SK-N-SH (cell line): ENCODE measurements around the gene PDGFB. TPM values are rescaled to one million over a fixed set of nuclear protein-coding genes. Genes with fewer than 3 reads are reported as not detected.

ENCODE experiments used
- CTCF ChIA-PET: fragments of 300-600, 350-600 bp; formaldehyde crosslinking; extraction: SDS; loops from one replicate; lab custom pipeline; 2021; lab: Yijun Ruan, JAX
- POLR2A ChIA-PET: fragments of 350-600 bp; sonication (Branson Sonifier 250); formaldehyde crosslinking; extraction: SDS; loops from one replicate; lab custom pipeline; 2020; ENCODE audit warnings: antibody characterized with exemption, inconsistent platforms; lab: Yijun Ruan, JAX
- DNase-seq: peaks from one replicate; pipeline ENCODE4 v3.0.0; 2012
- H2AFZ ChIP-seq: fragments of 200-600 bp; sonication (generic); 2 replicates; pipeline ENCODE4 v1.8.1; 2016; ENCODE audit warnings: antibody characterized with exemption, mild to moderate bottlenecking, low read depth
- H3F3A ChIP-seq: fragments of 200-600 bp; sonication (generic); replicated peaks from 2 replicates; pipeline ENCODE3; 2016; ENCODE audit warnings: antibody characterized with exemption, mild to moderate bottlenecking; ENCODE audit not compliant: insufficient read depth
- H3K27ac ChIP-seq, 2 experiments: fragments of 200-500 bp in 1 of 2; fragments of 200-600 bp in 1 of 2; sonication (Bioruptor generic) in 1 of 2; sonication (generic), shearing (Covaris generic) in 1 of 2; 2 replicates each; pipeline versions ENCODE4 v1.5.1 to v1.6.1; 2014 to 2016; ENCODE audit warnings: low read depth in 2 of 2, inconsistent platforms in 1 of 2, low read length in 1 of 2, mild to moderate bottlenecking in 1 of 2, mixed read lengths in 1 of 2
- H3K27me3 ChIP-seq: fragments of 200-600 bp; sonication (generic), shearing (Covaris generic); 2 replicates; pipeline ENCODE4 v1.6.1; 2016; ENCODE audit warnings: mixed run types; ENCODE audit not compliant: insufficient read depth
- H3K36me3 ChIP-seq, 2 experiments: fragments of 200-500 bp in 1 of 2; fragments of 200-600 bp in 1 of 2; sonication (Bioruptor generic) in 1 of 2; sonication (generic) in 1 of 2; replicated peaks in 1 of 2; 2 replicates each; pipeline versions ENCODE3 to v1.5.1; 2014 to 2016; ENCODE audit warnings: low read length in 1 of 2, mild to moderate bottlenecking in 1 of 2; ENCODE audit not compliant: insufficient read depth in 2 of 2, control insufficient read depth in 1 of 2
- H3K4me1 ChIP-seq, 2 experiments: fragments of 200-500 bp in 1 of 2; fragments of 200-600 bp in 1 of 2; sonication (Bioruptor generic) in 1 of 2; sonication (generic), shearing (Covaris generic) in 1 of 2; 2 replicates each; pipeline versions ENCODE4 v1.5.1 to v1.6.1; 2014 to 2016; ENCODE audit warnings: low read depth in 1 of 2, low read length in 1 of 2, mixed run types in 1 of 2; ENCODE audit not compliant: insufficient read depth in 2 of 2, control insufficient read depth in 1 of 2
- H3K4me2 ChIP-seq: fragments of 200-600 bp; sonication (generic), shearing (Covaris generic); 2 replicates; pipeline ENCODE4 v1.6.1; 2017; ENCODE audit warnings: mixed run types
- H3K4me3 ChIP-seq, 2 experiments: fragments of 200-500 bp in 1 of 2; fragments of 200-600 bp in 1 of 2; sonication (Bioruptor generic) in 1 of 2; sonication (generic), shearing (Covaris generic) in 1 of 2; 2 replicates each; pipeline versions ENCODE4 v1.5.1 to v1.8.1; 2014 to 2016; ENCODE audit warnings: low read depth in 2 of 2, inconsistent platforms in 1 of 2, low read length in 1 of 2, mild to moderate bottlenecking in 1 of 2, mixed read lengths in 1 of 2, moderate library complexity in 1 of 2
- H3K79me2 ChIP-seq: fragments of 200-600 bp; sonication (generic); 2 replicates; pipeline ENCODE4 v1.8.1; 2017; ENCODE audit warnings: mild to moderate bottlenecking; ENCODE audit not compliant: insufficient read depth
- H3K9ac ChIP-seq: fragments of 200-600 bp; sonication (generic); 2 replicates; pipeline ENCODE4 v1.6.1; 2017; ENCODE audit warnings: mixed run types
- H3K9me2 ChIP-seq: fragments of 200-600 bp; sonication (generic); 2 replicates; pipeline ENCODE4 v1.6.1; 2017; ENCODE audit warnings: mixed run types
- H3K9me3 ChIP-seq: fragments of 200-600 bp; sonication (generic); 2 replicates; pipeline ENCODE4 v1.6.1; 2017; ENCODE audit warnings: mixed run types, mild to moderate bottlenecking, moderate library complexity
- H4K20me1 ChIP-seq: fragments of 200-600 bp; sonication (generic); 2 replicates; pipeline ENCODE4 v1.6.1; 2017; ENCODE audit warnings: mild to moderate bottlenecking, mixed run types; ENCODE audit not compliant: insufficient read depth
- EZH2phosphoT487 ChIP-seq: fragments of 200-600 bp; sonication (generic); IDR thresholded peaks from 2 replicates; pipeline ENCODE4 v1.6.1; 2017; ENCODE audit warnings: low read depth, mixed run types, mild to moderate bottlenecking, antibody characterized with exemption, moderate library complexity, borderline replicate concordance
- FOXJ3 ChIP-seq: sonication (generic); formaldehyde crosslinking; IDR thresholded peaks from 2 replicates; pipeline ENCODE4 v1.5.1; 2020; ENCODE audit warnings: mild to moderate bottlenecking, missing genetic modification reagents
- GABPA ChIP-seq: IDR thresholded peaks from 2 replicates; pipeline ENCODE4 v1.4.0; 2012; ENCODE audit warnings: low read depth, mild to moderate bottlenecking
- JUND ChIP-seq: IDR thresholded peaks from 2 replicates; pipeline ENCODE4 v1.4.0; 2012
- MXI1 ChIP-seq: IDR thresholded peaks from 2 replicates; pipeline ENCODE4 v1.6.1; 2012; ENCODE audit warnings: mild to moderate bottlenecking, low read depth, low read length, improper control_type of control experiment
- NRF1 ChIP-seq: IDR thresholded peaks from 2 replicates; pipeline ENCODE4 v1.6.1; 2012; ENCODE audit warnings: low read depth, mild to moderate bottlenecking, low read length
- POLR2AphosphoS5 ChIP-seq: IDR thresholded peaks from 2 replicates; pipeline ENCODE4 v1.6.1; 2012; ENCODE audit warnings: low read depth, low read length
- RAD21 ChIP-seq: IDR thresholded peaks from 2 replicates; pipeline ENCODE4 v1.6.1; 2012; ENCODE audit warnings: mild to moderate bottlenecking, low read length
- RFX5 ChIP-seq: IDR thresholded peaks from 2 replicates; pipeline ENCODE4 v1.6.1; 2012; ENCODE audit warnings: mild to moderate bottlenecking, improper control_type of control experiment, low read length
- SIN3A ChIP-seq: IDR thresholded peaks from 2 replicates; pipeline ENCODE4 v1.6.1; 2012; ENCODE audit warnings: low read depth, mild to moderate bottlenecking, low read length, moderate library complexity, borderline replicate concordance
- TEAD4 ChIP-seq: IDR thresholded peaks from 2 replicates; pipeline ENCODE4 v1.4.0; 2012; ENCODE audit warnings: mild to moderate bottlenecking, borderline replicate concordance; ENCODE audit not compliant: insufficient read depth
- YY1 ChIP-seq: IDR thresholded peaks from 2 replicates; pipeline ENCODE4 v1.4.0; 2012; ENCODE audit warnings: low read depth, mild to moderate bottlenecking
- WGBS: methylation state at CpG from one replicate; pipeline ENCODE4 v1.1.6; 2017; ENCODE audit warnings: low lambda C conversion rate; 5-methylcytosine and 5-hydroxymethylcytosine counted together
- polyA plus RNA-seq, 3 experiments: library from polyadenylated mRNA; depleted of rRNA; stranded (reverse); fragments of >200 nt; gene quantifications; 2 replicates each; pipeline ENCODE4 v1.2.3, GENCODE V29; 2012
- TF ChIP-seq, protein P1 (sequence below): IDR thresholded peaks from 2 replicates; pipeline ENCODE4 v1.6.1; 2012; ENCODE audit warnings: mild to moderate bottlenecking, low read depth, low read length, moderate library complexity
- TF ChIP-seq, protein P2 (sequence below): fragments of 150-350 bp; IDR thresholded peaks from 2 replicates; pipeline ENCODE4 v1.6.1; 2017; ENCODE audit warnings: antibody characterized with exemption, low read length, low read depth, borderline replicate concordance

PDGFB gene
- polyA plus RNA-seq, 1 of the 3 experiments (the other 2 are of a cell fraction) = 0.44 TPM

DNA sequence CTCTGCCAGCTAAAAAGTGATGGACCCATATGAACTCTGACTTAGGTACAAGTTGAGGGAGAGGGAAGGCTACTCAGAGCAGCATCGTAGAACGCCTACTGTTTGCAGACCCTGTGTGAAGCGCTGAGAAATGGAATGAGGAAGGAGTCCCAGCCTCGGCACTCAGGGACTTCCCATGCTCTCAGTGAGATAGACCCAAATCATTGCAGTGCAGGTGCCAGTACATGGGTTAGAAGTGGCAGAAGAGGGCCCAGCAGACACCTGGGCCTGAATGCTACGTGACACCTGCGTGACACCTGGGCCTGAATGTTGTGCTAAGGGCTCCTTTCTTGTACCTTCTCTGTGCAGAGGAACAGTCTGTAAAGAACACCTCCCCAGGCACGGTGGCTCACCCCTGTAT, 2.6 kb upstream of the PDGFB start:
- no peak overlapping the region for H2AFZ ChIP-seq
- H3K36me3 ChIP-seq = no peaks in the 10 kb centered on the region
- H3K4me1 ChIP-seq = no peaks in the 10 kb centered on the region; a peak in 1 of 4 replicates
- H4K20me1 ChIP-seq = no peaks in the 10 kb centered on the region
- H3K4me2 ChIP-seq = no peak overlapping the region
- no peak overlapping the region for H3K9ac ChIP-seq
- 82% methylated on average over 5 of the region's 7 CpGs for WGBS
- H3K79me2 ChIP-seq = no peaks in the 10 kb centered on the region
- peaks cover 12% of the 10 kb centered on the region; the same call in 1 of the 2 replicates for H3K27me3 ChIP-seq
- CTCF ChIA-PET = no interaction called here
- DNase-seq = no peak
- H3K4me3 ChIP-seq = no peak overlapping the region
- H3K27ac ChIP-seq = no peak overlapping the region
- no peaks in the 10 kb centered on the region for H3K9me2 ChIP-seq
- H3F3A ChIP-seq = no peaks in the 10 kb centered on the region
- POLR2A ChIA-PET = no interaction called here
- no peaks in the 10 kb centered on the region for H3K9me3 ChIP-seq
- TF ChIP-seq TEAD4 (no peak), SIN3A (no peak), GABPA (no peak), POLR2AphosphoS5 (no peak), NRF1 (no peak)
- TF ChIP-seq, protein P1, sequence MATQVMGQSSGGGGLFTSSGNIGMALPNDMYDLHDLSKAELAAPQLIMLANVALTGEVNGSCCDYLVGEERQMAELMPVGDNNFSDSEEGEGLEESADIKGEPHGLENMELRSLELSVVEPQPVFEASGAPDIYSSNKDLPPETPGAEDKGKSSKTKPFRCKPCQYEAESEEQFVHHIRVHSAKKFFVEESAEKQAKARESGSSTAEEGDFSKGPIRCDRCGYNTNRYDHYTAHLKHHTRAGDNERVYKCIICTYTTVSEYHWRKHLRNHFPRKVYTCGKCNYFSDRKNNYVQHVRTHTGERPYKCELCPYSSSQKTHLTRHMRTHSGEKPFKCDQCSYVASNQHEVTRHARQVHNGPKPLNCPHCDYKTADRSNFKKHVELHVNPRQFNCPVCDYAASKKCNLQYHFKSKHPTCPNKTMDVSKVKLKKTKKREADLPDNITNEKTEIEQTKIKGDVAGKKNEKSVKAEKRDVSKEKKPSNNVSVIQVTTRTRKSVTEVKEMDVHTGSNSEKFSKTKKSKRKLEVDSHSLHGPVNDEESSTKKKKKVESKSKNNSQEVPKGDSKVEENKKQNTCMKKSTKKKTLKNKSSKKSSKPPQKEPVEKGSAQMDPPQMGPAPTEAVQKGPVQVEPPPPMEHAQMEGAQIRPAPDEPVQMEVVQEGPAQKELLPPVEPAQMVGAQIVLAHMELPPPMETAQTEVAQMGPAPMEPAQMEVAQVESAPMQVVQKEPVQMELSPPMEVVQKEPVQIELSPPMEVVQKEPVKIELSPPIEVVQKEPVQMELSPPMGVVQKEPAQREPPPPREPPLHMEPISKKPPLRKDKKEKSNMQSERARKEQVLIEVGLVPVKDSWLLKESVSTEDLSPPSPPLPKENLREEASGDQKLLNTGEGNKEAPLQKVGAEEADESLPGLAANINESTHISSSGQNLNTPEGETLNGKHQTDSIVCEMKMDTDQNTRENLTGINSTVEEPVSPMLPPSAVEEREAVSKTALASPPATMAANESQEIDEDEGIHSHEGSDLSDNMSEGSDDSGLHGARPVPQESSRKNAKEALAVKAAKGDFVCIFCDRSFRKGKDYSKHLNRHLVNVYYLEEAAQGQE = no peak

DNA sequence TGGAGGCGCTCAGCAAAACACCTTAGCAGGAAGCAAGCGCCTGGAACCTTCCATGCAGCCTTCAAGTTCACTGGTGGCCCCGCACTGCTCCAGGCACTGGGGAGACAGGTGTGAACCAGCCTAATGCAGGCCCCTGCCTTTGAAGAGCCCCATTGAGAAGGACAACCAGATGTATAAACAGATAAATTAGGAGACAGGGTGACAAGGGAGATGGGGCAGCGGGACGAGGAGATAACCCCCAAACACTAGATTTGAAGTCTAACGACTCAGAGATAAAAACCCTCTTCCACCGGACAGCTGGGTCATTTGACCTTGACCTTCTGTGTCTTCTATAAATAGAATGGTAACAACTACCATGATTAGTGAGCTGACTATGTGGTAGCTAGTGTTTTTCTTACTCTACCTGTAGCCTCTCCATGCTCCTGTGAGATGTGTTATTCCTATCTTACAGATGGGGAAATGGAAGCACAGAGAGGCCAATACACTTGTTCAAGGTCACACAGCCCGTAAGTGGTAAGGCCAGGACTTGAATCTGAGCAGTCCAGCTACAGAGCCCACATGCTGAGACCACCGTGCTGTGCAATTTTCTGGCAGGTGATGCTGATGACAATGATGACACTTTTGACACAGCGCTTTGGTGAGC, 2.0 kb upstream of the PDGFB start:
- no peaks in the 10 kb centered on the region; a peak in 1 of 4 replicates for H3K4me1 ChIP-seq
- ChIA-PET CTCF (no interaction called here), POLR2A (no interaction called here)
- no peak overlapping the region for H3K4me3 ChIP-seq
- no peak for DNase-seq
- H2AFZ ChIP-seq = no peak overlapping the region
- H3K9me3 ChIP-seq = no peaks in the 10 kb centered on the region
- no peak overlapping the region for H3K4me2 ChIP-seq
- WGBS = 77% methylated on average over 9 of the region's 10 CpGs
- H3K9ac ChIP-seq = no peak overlapping the region
- TF ChIP-seq TEAD4 = no peak
- no peak for TF ChIP-seq EZH2phosphoT487
- no peak for TF ChIP-seq SIN3A
- TF ChIP-seq RFX5 = no peak
- no peak for TF ChIP-seq MXI1
- no peak for TF ChIP-seq RAD21
- TF ChIP-seq FOXJ3 (CRISPR knock-in tag) = no peak
- TF ChIP-seq, protein P2, sequence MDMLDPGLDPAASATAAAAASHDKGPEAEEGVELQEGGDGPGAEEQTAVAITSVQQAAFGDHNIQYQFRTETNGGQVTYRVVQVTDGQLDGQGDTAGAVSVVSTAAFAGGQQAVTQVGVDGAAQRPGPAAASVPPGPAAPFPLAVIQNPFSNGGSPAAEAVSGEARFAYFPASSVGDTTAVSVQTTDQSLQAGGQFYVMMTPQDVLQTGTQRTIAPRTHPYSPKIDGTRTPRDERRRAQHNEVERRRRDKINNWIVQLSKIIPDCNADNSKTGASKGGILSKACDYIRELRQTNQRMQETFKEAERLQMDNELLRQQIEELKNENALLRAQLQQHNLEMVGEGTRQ = no peak
- TF ChIP-seq YY1 = no peak
- TF ChIP-seq JUND = no peak
- no peak overlapping the region for H3K27ac ChIP-seq
- H3K36me3 ChIP-seq = no peaks in the 10 kb centered on the region
- H3K79me2 ChIP-seq = no peaks in the 10 kb centered on the region
- no peaks in the 10 kb centered on the region for H4K20me1 ChIP-seq
- peaks cover 12% of the 10 kb centered on the region; the same call in 1 of the 2 replicates for H3K27me3 ChIP-seq
- H3F3A ChIP-seq = no peaks in the 10 kb centered on the region
- no peaks in the 10 kb centered on the region for H3K9me2 ChIP-seq
